H9 (cell line): ENCODE results near the gene ZSCAN9. TPM values are rescaled to one million over a fixed set of nuclear protein-coding genes. Genes with fewer than 3 reads are reported as not detected.

Experiments
- DNase-seq: peaks from one replicate; pipeline ENCODE4 v3.0.0-alpha.2; 2017
- H2AFZ ChIP-seq: one replicate; pipeline ENCODE4 v1.6.1; 2013; ENCODE audit warnings: mild to moderate bottlenecking, low read length, control low read depth, moderate library complexity
- H2AK5ac ChIP-seq: 2 replicates; pipeline ENCODE4 v1.6.1; 2013; ENCODE audit warnings: low read length, control low read depth, mixed read lengths; ENCODE audit not compliant: insufficient read length
- H2BK120ac ChIP-seq: one replicate; pipeline ENCODE4 v1.6.1; 2013; ENCODE audit warnings: low read depth, mild to moderate bottlenecking, low read length, control low read depth, inconsistent platforms; ENCODE audit not compliant: poor library complexity, severe bottlenecking
- H2BK12ac ChIP-seq: 2 replicates; pipeline ENCODE4 v1.6.1; 2013; ENCODE audit warnings: low read length, control low read depth, mixed read lengths, low read depth; ENCODE audit not compliant: insufficient read length
- H2BK15ac ChIP-seq: 2 replicates; pipeline ENCODE4 v1.6.1; 2013; ENCODE audit warnings: low read depth, low read length, control low read depth
- H2BK20ac ChIP-seq: one replicate; pipeline ENCODE4 v1.6.1; 2013; ENCODE audit warnings: low read depth, mild to moderate bottlenecking, low read length, control low read depth, inconsistent platforms; ENCODE audit not compliant: poor library complexity, severe bottlenecking
- H2BK5ac ChIP-seq: 2 replicates; pipeline ENCODE4 v1.6.1; 2013; ENCODE audit warnings: low read length, control low read depth, mixed read lengths; ENCODE audit not compliant: insufficient read length
- H3K14ac ChIP-seq: 2 replicates; pipeline ENCODE4 v1.6.1; 2013; ENCODE audit warnings: low read length, control low read depth; ENCODE audit not compliant: insufficient read depth
- H3K18ac ChIP-seq: 2 replicates; pipeline ENCODE4 v1.6.1; 2013; ENCODE audit warnings: low read depth, mild to moderate bottlenecking, mixed read lengths, low read length, control low read depth; ENCODE audit not compliant: insufficient read length
- H3K23ac ChIP-seq: 2 replicates; pipeline ENCODE4 v1.6.1; 2013; ENCODE audit warnings: low read length, control low read depth, mixed read lengths, low read depth; ENCODE audit not compliant: insufficient read length
- H3K23me2 ChIP-seq: 2 replicates; pipeline ENCODE4 v1.6.1; 2013; ENCODE audit warnings: low read depth, mild to moderate bottlenecking, mixed read lengths, low read length, control low read depth; ENCODE audit not compliant: insufficient read length, poor library complexity, severe bottlenecking
- H3K27ac ChIP-seq: 2 replicates; pipeline ENCODE4 v1.5.1; 2013; ENCODE audit warnings: low read length, control low read depth, mixed read lengths, low read depth; ENCODE audit not compliant: insufficient read length
- H3K27me3 ChIP-seq: 2 replicates; pipeline ENCODE4 v1.6.1; 2013; ENCODE audit warnings: low read length, control low read depth, inconsistent platforms; ENCODE audit not compliant: insufficient read depth
- H3K4ac ChIP-seq: 2 replicates; pipeline ENCODE4 v1.6.1; 2013; ENCODE audit warnings: low read depth, mild to moderate bottlenecking, control low read depth, inconsistent platforms, low read length, moderate library complexity
- H3K4me1 ChIP-seq: 2 replicates; pipeline ENCODE4 v1.6.1; 2013; ENCODE audit warnings: low read length, control low read depth, inconsistent platforms; ENCODE audit not compliant: insufficient read depth
- H3K4me2 ChIP-seq: 2 replicates; pipeline ENCODE4 v1.6.1; 2013; ENCODE audit warnings: low read length, control low read depth, mixed read lengths; ENCODE audit not compliant: insufficient read length, insufficient read depth
- H3K56ac ChIP-seq: 2 replicates; pipeline ENCODE4 v1.6.1; 2013; ENCODE audit warnings: low read depth, mild to moderate bottlenecking, mixed read lengths, low read length, control low read depth; ENCODE audit not compliant: insufficient read length
- H3K79me1 ChIP-seq: 2 replicates; pipeline ENCODE4 v1.6.1; 2013; ENCODE audit warnings: low read depth, mild to moderate bottlenecking, moderate library complexity, low read length, control low read depth, inconsistent platforms; ENCODE audit not compliant: insufficient read depth, poor library complexity, severe bottlenecking
- H3K79me2 ChIP-seq: 2 replicates; pipeline ENCODE4 v1.6.1; 2013; ENCODE audit warnings: low read length, control low read depth, inconsistent platforms; ENCODE audit not compliant: insufficient read depth
- H3K9ac ChIP-seq: 2 replicates; pipeline ENCODE4 v1.6.1; 2013; ENCODE audit warnings: low read length, control low read depth, mixed read lengths; ENCODE audit not compliant: insufficient read length; ENCODE audit errors: extremely low read depth
- H3K9me3 ChIP-seq: one replicate; pipeline ENCODE4 v1.6.1; 2013; ENCODE audit warnings: low read depth, low read length, inconsistent platforms; ENCODE audit not compliant: control insufficient read depth
- H3T11ph ChIP-seq: one replicate; pipeline ENCODE4 v1.6.1; 2013; ENCODE audit warnings: mild to moderate bottlenecking, low read length, control low read depth, inconsistent platforms
- H4K20me1 ChIP-seq: one replicate; pipeline ENCODE4 v1.6.1; 2013; ENCODE audit not compliant: control insufficient read depth, insufficient read length, insufficient read depth
- H4K5ac ChIP-seq: 2 replicates; pipeline ENCODE4 v1.6.1; 2013; ENCODE audit warnings: low read depth, mild to moderate bottlenecking, mixed read lengths, low read length, control low read depth; ENCODE audit not compliant: insufficient read length
- H4K8ac ChIP-seq: replicated peaks from 2 replicates; pipeline ENCODE4 v1.6.1; 2013; ENCODE audit warnings: low read length, control low read depth, mixed read lengths, low read depth; ENCODE audit not compliant: insufficient read length
- H4K91ac ChIP-seq: 2 replicates; pipeline ENCODE4 v1.6.1; 2013; ENCODE audit warnings: low read depth, mild to moderate bottlenecking, moderate library complexity, mixed read lengths, low read length, control low read depth; ENCODE audit not compliant: insufficient read length
- H3K27ac Mint-ChIP-seq, 3 experiments: 2 replicates in 2 of 3; 3 replicates in 1 of 3; pipeline ENCODE4 v1.8.0; 2020 to 2021; ENCODE audit warnings: mixed read lengths in 3 of 3, mild to moderate bottlenecking in 1 of 3, moderate library complexity in 1 of 3
- H3K27me3 Mint-ChIP-seq: 2 replicates; pipeline ENCODE4 v1.8.0; 2021; ENCODE audit warnings: low read depth, mild to moderate bottlenecking, moderate library complexity, mixed read lengths
- H3K36me3 Mint-ChIP-seq, 3 experiments: 2 replicates in 2 of 3; 3 replicates in 1 of 3; pipeline ENCODE4 v1.8.0; 2020 to 2021; ENCODE audit warnings: low read depth in 3 of 3, mixed read lengths in 3 of 3; ENCODE audit not compliant: insufficient read depth in 1 of 3
- H3K4me1 Mint-ChIP-seq, 2 experiments: 2 replicates each; pipeline ENCODE4 v1.8.0; 2020; ENCODE audit warnings: mixed read lengths in 2 of 2
- H3K4me3 Mint-ChIP-seq, 2 experiments: 2 replicates in 1 of 2; 3 replicates in 1 of 2; pipeline ENCODE4 v1.8.0; 2020 to 2021; ENCODE audit warnings: mild to moderate bottlenecking in 2 of 2, mixed read lengths in 2 of 2, moderate library complexity in 1 of 2
- H3K9me3 Mint-ChIP-seq, 2 experiments: 2 replicates in 1 of 2; 3 replicates in 1 of 2; pipeline ENCODE4 v1.8.0; 2020; ENCODE audit warnings: mild to moderate bottlenecking in 2 of 2, mixed read lengths in 2 of 2, moderate library complexity in 1 of 2
- WGBS: extraction: QIAGEN DNeasy Blood & Tissue Kit; methylation state at CpG from one replicate; pipeline ENCODE4 v1.1.7; 2013; ENCODE audit warnings: missing lambda C conversion rate, low lambda C conversion rate, mixed read lengths; ENCODE audit not compliant: insufficient read length; ENCODE audit errors: extremely low coverage; 5-methylcytosine and 5-hydroxymethylcytosine counted together
- long read RNA-seq: library from polyadenylated mRNA; unstranded; transcript quantifications from one replicate; pipeline ENCODE4 v2.0.0, GENCODE V29; 2020
- total RNA-seq: library from RNA; stranded (reverse); gene quantifications from 2 replicates; pipeline ENCODE4 v1.2.1, GENCODE V29; 2021
- TF ChIP-seq, protein P1 (sequence below): fragments of 200-600 bp; sonication (generic); conservative IDR thresholded peaks from 3 replicates; pipeline ENCODE4 v1.8.0; 2021; ENCODE audit warnings: antibody characterized with exemption, mild to moderate bottlenecking

ZSCAN9 gene
- 11.5 and 12.7 TPM in 2 replicates for total RNA-seq
- long read RNA-seq, transcript ZSCAN9-207 (4 exons, 1,601 nt): minor isoform, 5 of 61 reads
- long read RNA-seq, transcript ZSCAN9-204 (3 exons, 2,062 nt): minor isoform, 14 of 61 reads
- long read RNA-seq, transcript ZSCAN9-201 (4 exons, 1,621 nt): major isoform, 19 of 61 reads
- long read RNA-seq, partial matches to known transcripts: 10 of 61 reads
- long read RNA-seq, other reads (novel, unspliced or antisense): 11 of 61 reads

DNA sequence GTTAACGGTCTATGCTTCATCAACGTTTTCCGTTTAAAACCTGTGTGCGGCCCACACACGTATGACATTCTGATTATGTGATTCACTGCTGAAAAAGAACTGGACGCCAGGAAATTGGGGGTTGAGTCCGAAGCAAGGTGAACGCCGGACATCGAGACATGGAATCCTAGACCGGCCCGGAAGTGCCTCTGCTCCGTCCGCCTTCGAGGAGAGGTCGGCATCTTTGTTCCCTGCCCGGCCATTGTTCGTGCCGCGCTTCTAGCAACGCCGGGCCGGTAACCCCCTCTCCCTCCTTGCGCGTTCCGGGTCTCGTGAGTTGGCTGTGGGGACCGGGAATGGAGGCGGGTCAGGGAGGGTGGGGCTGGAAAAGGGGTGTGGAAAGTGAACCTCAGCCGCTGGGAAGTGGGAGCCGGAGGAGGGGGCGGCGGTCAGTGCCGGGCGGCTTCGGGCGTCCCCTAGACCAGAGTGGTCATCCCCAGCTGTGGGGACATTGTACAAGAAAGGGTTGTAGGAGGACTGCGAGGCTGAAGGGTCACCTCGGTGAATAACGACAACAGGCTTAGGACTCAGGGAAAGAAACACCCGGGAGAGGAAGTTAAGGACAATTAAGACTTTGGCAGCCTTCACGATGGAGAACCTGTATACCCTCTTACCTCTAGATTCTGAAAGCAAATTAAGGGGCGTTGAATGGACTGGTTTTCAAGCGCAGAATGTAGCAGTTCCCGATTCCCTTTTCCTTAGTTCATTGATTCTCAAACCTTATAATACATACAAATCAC lies at the start of gene ZSCAN9:
Gene ZSCAN9, plus strand, starts transcription at position 220 of the 779 bp plus-strand sequence. CDS start 1,810 bp downstream, outside the sequence.
- Histone ChIP-seq H2BK12ac (no peak within 1 kb of the TSS), H3K23me2 (peaks cover 7% of the 10 kb centered on the region), H3K4ac (no peak within 1 kb of the TSS), H3T11ph (no peak within 1 kb of the TSS), H4K20me1 (no peaks in the 10 kb centered on the region), H2BK120ac (no peak within 1 kb of the TSS), H3K4me1 (no peaks in the 10 kb centered on the region), H3K9me3 (no peaks in the 10 kb centered on the region), H2BK5ac (no peak within 1 kb of the TSS), H4K91ac (no peak within 1 kb of the TSS), H3K27me3 (peaks cover 4% of the 10 kb centered on the region; the same call in 1 of the 2 replicates), H3K14ac (0 out of 2 replicates have a peak within 1 kb of the TSS, but pooled peaks have one; percentile 26), H3K4me2 (peak within 1 kb of the TSS; percentile 78), H2BK15ac (no peak within 1 kb of the TSS), H3K18ac (no peak within 1 kb of the TSS), H3K27ac (no peak within 1 kb of the TSS), H2BK20ac (no peak within 1 kb of the TSS), H2AFZ (peak within 1 kb of the TSS; percentile 52), H3K79me1 (no peaks in the 10 kb centered on the region), H4K8ac (no peak within 1 kb of the TSS), H3K9ac (peak within 1 kb of the TSS; percentile 75), H4K5ac (no peak within 1 kb of the TSS), H3K56ac (no peak within 1 kb of the TSS), H3K23ac (no peak within 1 kb of the TSS), H2AK5ac (no peak within 1 kb of the TSS), H3K79me2 (no peaks in the 10 kb centered on the region)
- peaks cover 28 to 31% (median 30%) of the 10 kb centered on the region in 3 experiments for H3K36me3 Mint-ChIP-seq
- H3K4me3 Mint-ChIP-seq: peak within 1 kb of the TSS; percentile 86 to 96
- TF ChIP-seq, protein P1, sequence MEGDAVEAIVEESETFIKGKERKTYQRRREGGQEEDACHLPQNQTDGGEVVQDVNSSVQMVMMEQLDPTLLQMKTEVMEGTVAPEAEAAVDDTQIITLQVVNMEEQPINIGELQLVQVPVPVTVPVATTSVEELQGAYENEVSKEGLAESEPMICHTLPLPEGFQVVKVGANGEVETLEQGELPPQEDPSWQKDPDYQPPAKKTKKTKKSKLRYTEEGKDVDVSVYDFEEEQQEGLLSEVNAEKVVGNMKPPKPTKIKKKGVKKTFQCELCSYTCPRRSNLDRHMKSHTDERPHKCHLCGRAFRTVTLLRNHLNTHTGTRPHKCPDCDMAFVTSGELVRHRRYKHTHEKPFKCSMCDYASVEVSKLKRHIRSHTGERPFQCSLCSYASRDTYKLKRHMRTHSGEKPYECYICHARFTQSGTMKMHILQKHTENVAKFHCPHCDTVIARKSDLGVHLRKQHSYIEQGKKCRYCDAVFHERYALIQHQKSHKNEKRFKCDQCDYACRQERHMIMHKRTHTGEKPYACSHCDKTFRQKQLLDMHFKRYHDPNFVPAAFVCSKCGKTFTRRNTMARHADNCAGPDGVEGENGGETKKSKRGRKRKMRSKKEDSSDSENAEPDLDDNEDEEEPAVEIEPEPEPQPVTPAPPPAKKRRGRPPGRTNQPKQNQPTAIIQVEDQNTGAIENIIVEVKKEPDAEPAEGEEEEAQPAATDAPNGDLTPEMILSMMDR: no peak
- DNase-seq: peak; percentile 84
- H3K9me3 Mint-ChIP-seq: no peaks in the 10 kb centered on the region
- WGBS: no CpG with 5 or more reads among the region's 45 CpGs
- peaks cover 8 to 11% of the 10 kb centered on the region in 2 experiments for H3K4me1 Mint-ChIP-seq
- H3K27me3 Mint-ChIP-seq: peaks cover 42% of the 10 kb centered on the region
- peak within 1 kb of the TSS in 2 of 3 experiments; percentile 65 to 86; a peak in 6 of 7 replicates for H3K27ac Mint-ChIP-seq
